ENCODE measurements around the gene DACH2.

The DACH2 gene

GRCh38 chrX:86148594-86148993 is 343 bp downstream of the DACH2 start:
- H3K79me2 ChIP-seq (ENCODE audit: insufficient read depth, low read length) = no peaks in the 10 kb centered on the region
- no peaks in the 10 kb centered on the region for H3K36me3 ChIP-seq (ENCODE audit: insufficient read depth, low read length)
- no peak overlapping the region for H2AFZ ChIP-seq (ENCODE audit: low read length)
- no peaks in the 10 kb centered on the region for H3K9me3 ChIP-seq (ENCODE audit: insufficient read depth, low read depth, low read length)
- H3K4me1 ChIP-seq (ENCODE audit: insufficient read depth, low read length, poor library complexity, severe bottlenecking) = no peaks in the 10 kb centered on the region
- no peak overlapping the region for H3K4me3 ChIP-seq (ENCODE audit: low read length, poor library complexity, severe bottlenecking)
- TF ChIP-seq EZH2phosphoT487 (IDR thresholded peaks at IDR 0.05; ENCODE audit: borderline replicate concordance) (no peak), CTCF (conservative IDR thresholded peaks at IDR 0.05; ENCODE audit: low read length) (no peak)
- no peaks in the 10 kb centered on the region for H3F3A ChIP-seq (ENCODE audit: low read depth)
- H3K27me3 ChIP-seq (ENCODE audit: insufficient read depth, low read length, poor library complexity, severe bottlenecking) = no peaks in the 10 kb centered on the region
- H3K9ac ChIP-seq (ENCODE audit: low read depth, low read length, poor library complexity, severe bottlenecking) = no peak overlapping the region
- no peaks in the 10 kb centered on the region for H3K9me2 ChIP-seq (replicated peaks; ENCODE audit: low read depth, low read length)
- H4K20me1 ChIP-seq (ENCODE audit: insufficient read depth, low read length, poor library complexity, severe bottlenecking) = no peaks in the 10 kb centered on the region
- H3K4me2 ChIP-seq (ENCODE audit: low read depth, low read length, poor library complexity, severe bottlenecking) = no peak overlapping the region

- Histone ChIP-seq H2AFZ (ENCODE audit: low read length) (no peak overlapping the region), H3K9ac (ENCODE audit: low read depth, low read length, poor library complexity, severe bottlenecking) (no peak overlapping the region), H3K79me2 (ENCODE audit: insufficient read depth, low read length) (no peaks in the 10 kb centered on the region), H3K4me1 (ENCODE audit: insufficient read depth, low read length, poor library complexity, severe bottlenecking) (no peaks in the 10 kb centered on the region), H3K4me3 (ENCODE audit: low read length, poor library complexity, severe bottlenecking) (no peak overlapping the region), H3K4me2 (ENCODE audit: low read depth, low read length, poor library complexity, severe bottlenecking) (no peak overlapping the region), H3K9me2 (replicated peaks; ENCODE audit: low read depth, low read length) (no peaks in the 10 kb centered on the region), H3K9me3 (ENCODE audit: insufficient read depth, low read depth, low read length) (no peaks in the 10 kb centered on the region), H3F3A (ENCODE audit: low read depth) (no peaks in the 10 kb centered on the region), H3K27me3 (ENCODE audit: insufficient read depth, low read length, poor library complexity, severe bottlenecking) (no peaks in the 10 kb centered on the region), H4K20me1 (ENCODE audit: insufficient read depth, low read length, poor library complexity, severe bottlenecking) (no peaks in the 10 kb centered on the region), H3K36me3 (ENCODE audit: insufficient read depth, low read length) (no peaks in the 10 kb centered on the region)
- TF ChIP-seq EZH2phosphoT487 (IDR thresholded peaks at IDR 0.05; ENCODE audit: borderline replicate concordance) = no peak
- TF ChIP-seq CTCF (conservative IDR thresholded peaks at IDR 0.05; ENCODE audit: low read length) = no peak
Observed at GRCh38 chrX:86149119-86149518, 868 bp downstream of the DACH2 start.

GRCh38 chrX:86154553-86154952 is 6.3 kb downstream of the DACH2 start:
- Histone ChIP-seq H3K9me3 (ENCODE audit: insufficient read depth, low read depth, low read length) (no peaks in the 10 kb centered on the region), H4K20me1 (ENCODE audit: insufficient read depth, low read length, poor library complexity, severe bottlenecking) (no peaks in the 10 kb centered on the region), H3K36me3 (ENCODE audit: insufficient read depth, low read length) (no peaks in the 10 kb centered on the region), H3K9me2 (replicated peaks; ENCODE audit: low read depth, low read length) (no peaks in the 10 kb centered on the region), H2AFZ (ENCODE audit: low read length) (no peak overlapping the region), H3K4me2 (ENCODE audit: low read depth, low read length, poor library complexity, severe bottlenecking) (no peak overlapping the region), H3K9ac (ENCODE audit: low read depth, low read length, poor library complexity, severe bottlenecking) (no peak overlapping the region), H3K27me3 (ENCODE audit: insufficient read depth, low read length, poor library complexity, severe bottlenecking) (no peaks in the 10 kb centered on the region), H3K4me3 (ENCODE audit: low read length, poor library complexity, severe bottlenecking) (no peak overlapping the region), H3F3A (ENCODE audit: low read depth) (no peaks in the 10 kb centered on the region), H3K4me1 (ENCODE audit: insufficient read depth, low read length, poor library complexity, severe bottlenecking) (no peaks in the 10 kb centered on the region), H3K79me2 (ENCODE audit: insufficient read depth, low read length) (no peaks in the 10 kb centered on the region)
- TF ChIP-seq CTCF (conservative IDR thresholded peaks at IDR 0.05; ENCODE audit: low read length) = no peak
- no peak for TF ChIP-seq EZH2phosphoT487 (IDR thresholded peaks at IDR 0.05; ENCODE audit: borderline replicate concordance)

Measured in Loucy (cell line).